ENCODE measurements around the gene GSTA2. TPM values are rescaled to one million over a fixed set of nuclear protein-coding genes. Genes with fewer than 3 reads are reported as not detected.

Gene GSTA2
- total and polyA plus RNA-seq, 8 donors, result 0.13 to 2.7 TPM; not detected in 6

- intact Hi-C loops (cut with DNase I), result no loop called here
- Histone ChIP-seq H3K4me1 (no peaks in the 10 kb centered on the region), H3K36me3 (no peaks in the 10 kb centered on the region), H3K27ac (no peak overlapping the region), H3K27me3 (no peaks in the 10 kb centered on the region), H3K4me3 (no peak overlapping the region), H3K9me3 (peaks cover 0 to 2% of the 10 kb centered on the region in 2 donors)
- TF ChIP-seq, protein P1, sequence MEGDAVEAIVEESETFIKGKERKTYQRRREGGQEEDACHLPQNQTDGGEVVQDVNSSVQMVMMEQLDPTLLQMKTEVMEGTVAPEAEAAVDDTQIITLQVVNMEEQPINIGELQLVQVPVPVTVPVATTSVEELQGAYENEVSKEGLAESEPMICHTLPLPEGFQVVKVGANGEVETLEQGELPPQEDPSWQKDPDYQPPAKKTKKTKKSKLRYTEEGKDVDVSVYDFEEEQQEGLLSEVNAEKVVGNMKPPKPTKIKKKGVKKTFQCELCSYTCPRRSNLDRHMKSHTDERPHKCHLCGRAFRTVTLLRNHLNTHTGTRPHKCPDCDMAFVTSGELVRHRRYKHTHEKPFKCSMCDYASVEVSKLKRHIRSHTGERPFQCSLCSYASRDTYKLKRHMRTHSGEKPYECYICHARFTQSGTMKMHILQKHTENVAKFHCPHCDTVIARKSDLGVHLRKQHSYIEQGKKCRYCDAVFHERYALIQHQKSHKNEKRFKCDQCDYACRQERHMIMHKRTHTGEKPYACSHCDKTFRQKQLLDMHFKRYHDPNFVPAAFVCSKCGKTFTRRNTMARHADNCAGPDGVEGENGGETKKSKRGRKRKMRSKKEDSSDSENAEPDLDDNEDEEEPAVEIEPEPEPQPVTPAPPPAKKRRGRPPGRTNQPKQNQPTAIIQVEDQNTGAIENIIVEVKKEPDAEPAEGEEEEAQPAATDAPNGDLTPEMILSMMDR (IDR thresholded peaks at IDR 0.05), result no peak
- no peak for ATAC-seq
- DNase-seq, result no peak
Observed at GRCh38 chr6:52735071-52735470, 28.2 kb downstream of the GSTA2 start.

GRCh38 chr6:52734072-52734471, 29.2 kb downstream of the GSTA2 start:
- Histone ChIP-seq H3K27ac (no peak overlapping the region), H3K27me3 (no peaks in the 10 kb centered on the region), H3K9me3 (no peaks in the 10 kb centered on the region), H3K36me3 (no peaks in the 10 kb centered on the region), H3K4me3 (no peak overlapping the region), H3K4me1 (no peaks in the 10 kb centered on the region)
- TF ChIP-seq, protein P1 (IDR thresholded peaks at IDR 0.05), result no peak
- DNase-seq (no peak), ATAC-seq (no peak)
- intact Hi-C loops (cut with DNase I), result no loop called here

- H3K27ac ChIP-seq, result no peak overlapping the region
- TF ChIP-seq, protein P1 (IDR thresholded peaks at IDR 0.05), result no peak
- no peaks in the 10 kb centered on the region for H3K4me1 ChIP-seq
- H3K27me3 ChIP-seq, result no peaks in the 10 kb centered on the region
- DNase-seq (no peak), ATAC-seq (no peak)
- intact Hi-C loops (cut with DNase I), result no loop called here
- H3K4me3 ChIP-seq, result no peak overlapping the region
- H3K9me3 ChIP-seq, result no peaks in the 10 kb centered on the region
- no peaks in the 10 kb centered on the region for H3K36me3 ChIP-seq
Observed at GRCh38 chr6:52733172-52733571, 30.1 kb downstream of the GSTA2 start.

DNA sequence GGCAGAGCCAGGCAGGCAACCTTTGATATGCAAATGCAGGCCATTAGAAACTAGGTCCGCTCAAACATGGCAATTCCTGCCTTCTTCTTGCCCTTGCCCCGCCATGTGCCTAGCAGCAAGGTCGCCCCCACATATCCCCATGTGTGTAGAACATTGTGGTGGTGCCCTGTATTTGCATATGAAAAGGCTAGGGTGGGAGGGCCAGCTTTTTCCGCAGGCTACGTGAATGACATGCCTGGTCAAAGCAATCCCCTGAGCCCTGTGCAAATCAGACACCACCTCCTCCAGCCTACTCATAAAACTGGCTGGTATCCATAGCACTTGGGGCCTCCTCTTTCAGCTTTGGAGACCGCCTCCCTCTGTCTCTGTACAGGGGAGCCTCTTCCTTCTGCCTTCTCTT, 31.6 kb downstream of the GSTA2 start:
- Histone ChIP-seq H3K27me3 (no peaks in the 10 kb centered on the region), H3K36me3 (no peaks in the 10 kb centered on the region), H3K4me1 (no peaks in the 10 kb centered on the region), H3K9me3 (no peaks in the 10 kb centered on the region), H3K27ac (no peak overlapping the region), H3K4me3 (no peak overlapping the region)
- TF ChIP-seq, protein P1 (IDR thresholded peaks at IDR 0.05), result no peak
- ATAC-seq (no peak), DNase-seq (no peak)
- intact Hi-C loops (cut with DNase I), result no loop called here

DNA sequence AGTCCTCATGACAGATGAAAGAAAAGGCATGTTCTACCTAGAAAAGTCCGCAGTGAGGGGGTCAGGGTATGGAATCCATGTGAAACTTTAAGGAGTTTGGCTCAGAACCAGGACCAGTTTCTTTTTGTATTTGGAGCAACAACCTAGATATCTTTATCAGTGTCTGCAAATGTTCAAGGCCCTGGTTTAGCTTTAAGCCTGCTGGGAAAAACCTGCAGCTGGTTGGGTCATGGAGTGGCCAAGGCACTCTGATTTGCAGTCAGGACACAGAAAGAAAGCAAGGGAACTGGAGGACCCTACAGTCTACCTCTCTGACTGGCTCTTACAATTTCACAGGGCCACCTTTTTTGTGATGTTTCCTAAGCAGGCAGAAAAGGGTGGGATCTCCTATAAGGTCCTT, 33.7 kb downstream of the GSTA2 start:
- no peaks in the 10 kb centered on the region for H3K27me3 ChIP-seq
- no peak for ATAC-seq
- peaks cover 0 to 7% of the 10 kb centered on the region in 2 donors for H3K4me1 ChIP-seq
- no peak overlapping the region for H3K27ac ChIP-seq
- intact Hi-C loops (cut with DNase I), result no loop called here
- no peak overlapping the region for H3K4me3 ChIP-seq
- no peaks in the 10 kb centered on the region for H3K9me3 ChIP-seq
- DNase-seq, result no peak
- TF ChIP-seq, protein P1 (IDR thresholded peaks at IDR 0.05), result no peak
- no peaks in the 10 kb centered on the region for H3K36me3 ChIP-seq
